Breast epithelium (tissue), 3 donors: Measurements from ENCODE around the gene GAST.

Experiments used
- POLR2A ChIP-seq: fragments of 450-650 bp; IDR thresholded peaks from one replicate; pipeline ENCODE4 v1.6.1; 2016; ENCODE audit warnings: antibody characterized with exemption, mild to moderate bottlenecking, moderate library complexity
- TF ChIP-seq, protein P1 (sequence below), 3 donors: fragments of 450-650 bp; IDR thresholded peaks; one replicate each; pipeline ENCODE4 v1.5.1; 2016 to 2017; ENCODE audit warnings: antibody characterized with exemption in 3 of 3, mild to moderate bottlenecking in 3 of 3, moderate library complexity in 3 of 3

DNA sequence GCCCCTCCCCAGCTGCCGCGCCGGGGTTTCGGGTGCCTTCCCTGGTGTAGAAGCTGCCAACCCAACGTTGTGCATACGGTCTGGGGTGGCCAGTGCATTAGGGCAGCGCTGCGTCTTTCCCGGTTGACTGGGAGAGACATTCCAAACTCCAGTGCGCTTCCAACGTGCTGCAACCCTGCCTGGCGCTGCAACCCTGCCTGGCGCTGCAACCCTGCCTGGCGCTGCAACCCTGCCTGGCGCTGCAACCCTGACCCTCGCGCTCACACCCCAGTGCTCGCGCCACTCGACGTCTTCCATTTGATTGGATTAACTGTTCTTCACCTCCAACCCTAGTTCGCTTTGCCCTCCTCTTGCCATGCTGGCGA is 22.8 kb downstream of the GAST start:
- TF ChIP-seq, protein P1, sequence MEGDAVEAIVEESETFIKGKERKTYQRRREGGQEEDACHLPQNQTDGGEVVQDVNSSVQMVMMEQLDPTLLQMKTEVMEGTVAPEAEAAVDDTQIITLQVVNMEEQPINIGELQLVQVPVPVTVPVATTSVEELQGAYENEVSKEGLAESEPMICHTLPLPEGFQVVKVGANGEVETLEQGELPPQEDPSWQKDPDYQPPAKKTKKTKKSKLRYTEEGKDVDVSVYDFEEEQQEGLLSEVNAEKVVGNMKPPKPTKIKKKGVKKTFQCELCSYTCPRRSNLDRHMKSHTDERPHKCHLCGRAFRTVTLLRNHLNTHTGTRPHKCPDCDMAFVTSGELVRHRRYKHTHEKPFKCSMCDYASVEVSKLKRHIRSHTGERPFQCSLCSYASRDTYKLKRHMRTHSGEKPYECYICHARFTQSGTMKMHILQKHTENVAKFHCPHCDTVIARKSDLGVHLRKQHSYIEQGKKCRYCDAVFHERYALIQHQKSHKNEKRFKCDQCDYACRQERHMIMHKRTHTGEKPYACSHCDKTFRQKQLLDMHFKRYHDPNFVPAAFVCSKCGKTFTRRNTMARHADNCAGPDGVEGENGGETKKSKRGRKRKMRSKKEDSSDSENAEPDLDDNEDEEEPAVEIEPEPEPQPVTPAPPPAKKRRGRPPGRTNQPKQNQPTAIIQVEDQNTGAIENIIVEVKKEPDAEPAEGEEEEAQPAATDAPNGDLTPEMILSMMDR (IDR thresholded peaks at IDR 0.05): no peak
- no peak for TF ChIP-seq POLR2A
